Spleen (tissue), 7 donors: ENCODE measurements around the gene HSF2.

Experiments
- CTCF ChIP-seq, 11 experiments: fragments of 200-600 bp in 7 of 11; fragments of 450-650 bp in 4 of 11; sonication (generic) in 4 of 11; IDR thresholded peaks in 8 of 11; conservative IDR thresholded peaks in 3 of 11; 1 replicate in 7 of 11; 2 replicates in 4 of 11; pipeline versions ENCODE4 v1.4.0 to v1.8.0; 2016 to 2021; ENCODE audit warnings: antibody characterized with exemption in 11 of 11, inconsistent platforms in 4 of 11, mild to moderate bottlenecking in 1 of 11
- POLR2A ChIP-seq, 3 donors: fragments of 450-650 bp; IDR thresholded peaks; one replicate each; pipeline ENCODE4 v1.5.1; 2017; ENCODE audit warnings: antibody characterized with exemption in 3 of 3, mild to moderate bottlenecking in 1 of 3
- donor health status: DM: no; HTN: no; CAD: no; lungs with moderate emphysema.
- donor health status: DM: no; HTN: no; CAD: no.
- donor health status: DM: no; HTN: no; CAD: no.

- TF ChIP-seq CTCF (IDR thresholded peaks at IDR 0.05 in 8 of 11, conservative IDR thresholded peaks at IDR 0.05 in 3 of 11) (no peak), POLR2A (IDR thresholded peaks at IDR 0.05) (no peak)
These were observed 33.4 kb downstream of the HSF2 start for GRCh38 chr6:122432816-122433215.
